Endothelial cell of umbilical vein (primary cell): ENCODE measurements around the gene C22orf39. TPM values are rescaled to one million over a fixed set of nuclear protein-coding genes. Genes with fewer than 3 reads are reported as not detected.

ENCODE experiments used
- BruUV-seq: library from RNA; stranded (reverse); fragments of 400-500 nt; replicated peaks from 2 replicates; lab custom pipeline; 2021; lab: Mats Ljungman, UMichigan
- CTCF ChIA-PET: fragments of 300-600, 350-600 bp; sonication (Branson Sonifier 250); formaldehyde crosslinking; loops from one replicate; lab custom pipeline; 2021; ENCODE audit warnings: antibody characterized with exemption, inconsistent platforms; lab: Charles Lee
- POLR2A ChIA-PET: fragments of 300-600, 350-600 bp; sonication (Branson Sonifier 250); formaldehyde crosslinking; loops from one replicate; lab custom pipeline; 2021; ENCODE audit warnings: antibody characterized with exemption, inconsistent platforms; lab: Charles Lee
- DNase-seq: peaks from one replicate; pipeline ENCODE4 v3.0.0-alpha.2; 2011; ENCODE audit warnings: low read depth, low spot score
- FAIRE-seq: peaks from 2 replicates; lab custom pipeline; 2011; peaks lifted over from hg19 to GRCh38; lab: Jason Lieb, UNC
- H2AFZ ChIP-seq: 2 replicates; pipeline ENCODE4 v1.6.0; 2012; ENCODE audit warnings: low read depth, low read length, control low read depth, inconsistent platforms
- H3K27ac ChIP-seq: 2 replicates; pipeline ENCODE4 v1.5.1; 2011; ENCODE audit warnings: low read depth, mild to moderate bottlenecking, control low read depth, low read length, moderate library complexity; ENCODE audit not compliant: insufficient read depth
- H3K27me3 ChIP-seq, 2 experiments: 2 replicates each; pipeline versions ENCODE4 v1.6.0 to v1.6.1; 2011; ENCODE audit warnings: low read length in 2 of 2, mixed read lengths in 1 of 2; ENCODE audit not compliant: control insufficient read depth in 2 of 2, insufficient read depth in 2 of 2
- H3K36me3 ChIP-seq, 2 experiments: 2 replicates in 1 of 2; 3 replicates in 1 of 2; pipeline ENCODE4 v1.5.1; 2011; ENCODE audit warnings: low read length in 2 of 2, mild to moderate bottlenecking in 1 of 2, moderate library complexity in 1 of 2; ENCODE audit not compliant: control insufficient read depth in 2 of 2, insufficient read depth in 2 of 2; ENCODE audit errors: extremely low read depth in 1 of 2
- H3K4me1 ChIP-seq: 3 replicates; pipeline ENCODE4 v1.5.1; 2011; ENCODE audit warnings: mild to moderate bottlenecking, low read length; ENCODE audit not compliant: control insufficient read depth, insufficient read depth; ENCODE audit errors: extremely low read depth
- H3K4me2 ChIP-seq: 2 replicates; pipeline ENCODE4 v1.6.1; 2011; ENCODE audit warnings: low read length, control low read depth, mixed read lengths; ENCODE audit not compliant: insufficient read depth
- H3K4me3 ChIP-seq, 3 experiments: fragments of 200-600 bp in 1 of 3; sonication (generic), shearing (Covaris generic) in 1 of 3; replicated peaks in 1 of 3; 2 replicates each; pipeline ENCODE4 v1.5.1; 2011 to 2016; ENCODE audit warnings: control low read depth in 3 of 3, low read length in 3 of 3, mild to moderate bottlenecking in 2 of 3, inconsistent platforms in 1 of 3, low read depth in 1 of 3, moderate library complexity in 1 of 3; ENCODE audit not compliant: insufficient read depth in 1 of 3
- H3K79me2 ChIP-seq: 2 replicates; pipeline ENCODE4 v1.6.0; 2012; ENCODE audit warnings: low read length, inconsistent platforms; ENCODE audit not compliant: control insufficient read depth, insufficient read depth
- H3K9ac ChIP-seq: replicated peaks from 2 replicates; pipeline ENCODE3; 2011; ENCODE audit warnings: low read length, control low read depth; ENCODE audit not compliant: insufficient read depth; ENCODE audit errors: extremely low read depth
- H3K9me1 ChIP-seq: replicated peaks from 3 replicates; pipeline ENCODE4 v1.6.0; 2011; ENCODE audit warnings: mild to moderate bottlenecking, low read length; ENCODE audit not compliant: control insufficient read depth, insufficient read depth; ENCODE audit errors: extremely low read depth
- H3K9me3 ChIP-seq: replicated peaks from 2 replicates; pipeline ENCODE4 v1.5.1; 2012; ENCODE audit warnings: low read length, inconsistent platforms; ENCODE audit not compliant: control insufficient read depth, insufficient read depth
- H4K20me1 ChIP-seq: replicated peaks from 2 replicates; pipeline ENCODE3; 2011; ENCODE audit warnings: mild to moderate bottlenecking, low read length; ENCODE audit not compliant: control insufficient read depth, insufficient read depth; ENCODE audit errors: extremely low read depth
- CTCF ChIP-seq, 2 donors: IDR thresholded peaks; 1 replicate in 1 of 2; 2 replicates in 1 of 2; pipeline ENCODE4 v1.5.1; 2011; ENCODE audit warnings: low read length in 2 of 2, mild to moderate bottlenecking in 2 of 2, moderate library complexity in 2 of 2, control low read depth in 1 of 2, inconsistent platforms in 1 of 2, low read depth in 1 of 2; ENCODE audit not compliant: insufficient read depth in 1 of 2; ENCODE audit errors: extremely low read depth in 1 of 2
- EZH2 ChIP-seq: IDR thresholded peaks from 2 replicates; pipeline ENCODE4 v1.6.1; 2012; ENCODE audit warnings: borderline replicate concordance, low read depth, mild to moderate bottlenecking, moderate library complexity, low read length, inconsistent platforms; ENCODE audit not compliant: severe bottlenecking
- FOS ChIP-seq: IDR thresholded peaks from 2 replicates; pipeline ENCODE4 v1.6.1; 2011; ENCODE audit warnings: mild to moderate bottlenecking, low read length, moderate library complexity, borderline replicate concordance; ENCODE audit not compliant: insufficient read depth
- GATA2 ChIP-seq: IDR thresholded peaks from 2 replicates; pipeline ENCODE4 v1.7.0; 2011; ENCODE audit warnings: low read depth, mild to moderate bottlenecking, moderate library complexity, mixed read lengths, low read length; ENCODE audit not compliant: insufficient read length, insufficient read depth
- JUN ChIP-seq: IDR thresholded peaks from 2 replicates; pipeline ENCODE4 v1.6.1; 2011; ENCODE audit warnings: borderline replicate concordance, low read depth; ENCODE audit not compliant: insufficient read length, insufficient read depth
- MAX ChIP-seq: IDR thresholded peaks from 2 replicates; pipeline ENCODE4 v1.6.1; 2011; ENCODE audit not compliant: insufficient read depth, insufficient read length
- MYC ChIP-seq: IDR thresholded peaks from one replicate; pipeline ENCODE4 v1.6.1; 2011; ENCODE audit warnings: mild to moderate bottlenecking, low read depth, low read length
- POLR2A ChIP-seq: IDR thresholded peaks from 2 replicates; pipeline ENCODE4 v1.6.1; 2012; ENCODE audit warnings: low read depth, mild to moderate bottlenecking, control low read depth, low read length
- POLR2AphosphoS5 ChIP-seq: IDR thresholded peaks from 2 replicates; pipeline ENCODE4 v1.6.1; 2012; ENCODE audit warnings: low read depth, mild to moderate bottlenecking, control low read depth, low read length, moderate library complexity; ENCODE audit not compliant: insufficient read depth
- dilution Hi-C: fragments of 300-500 bp; cut with MboI; formaldehyde crosslinking; loops from one replicate; pipeline ENCODE4 v1.15.0; 2019; ENCODE audit warnings: low sequenced_read_pairs; ENCODE audit not compliant: extremely low pct_ligation_motif_present
- intact Hi-C: fragments of 100-400 bp; cut with micrococcal nuclease; formaldehyde crosslinking; loops from one replicate; pipeline ENCODE4 v1.10.0; 2022
- polyA plus RNA-seq, 4 experiments: library from polyadenylated mRNA; depleted of rRNA in 3 of 4; stranded (reverse) in 3 of 4; unstranded in 1 of 4; fragments of >200 nt; gene quantifications; 2 replicates each; pipeline versions ENCODE4 v1.2.1 to v1.2.3, GENCODE V29; 2011 to 2012; ENCODE audit warnings: missing spikeins in 1 of 4
- total RNA-seq: library from RNA; stranded (reverse); gene quantifications from 2 replicates; pipeline ENCODE4 v1.2.3, GENCODE V29; 2021

Gene C22orf39
- total and polyA plus RNA-seq, 2 donors (not counting 3 experiments of a cell fraction or from before 2014, with no cell fraction given) = 26.1 to 28.0 TPM

GRCh38 chr22:19488285-19488684 is 40.8 kb upstream of the C22orf39 start:
- ChIA-PET CTCF (interaction anchor here (0.9 to 3.2 kb wide), 3 partner anchors 74 to 144 kb away, joined by 3 to 35 read pairs (median 4); no protein-coding TSS in a partner anchor), POLR2A (no interaction called here)
- Histone ChIP-seq H3K4me2 (no peak overlapping the region), H3K9me1 (no peaks in the 10 kb centered on the region), H3K27me3 (no peaks in the 10 kb centered on the region), H3K9ac (no peak overlapping the region), H3K4me3 (no peak overlapping the region), H3K4me1 (peaks cover 13% of the 10 kb centered on the region), H3K79me2 (peaks cover 4% of the 10 kb centered on the region), H3K36me3 (peaks cover 0 to 3% of the 10 kb centered on the region in 2 experiments), H3K27ac (no peak overlapping the region), H4K20me1 (no peaks in the 10 kb centered on the region), H3K9me3 (no peaks in the 10 kb centered on the region), H2AFZ (no peak overlapping the region)
- intact Hi-C loops = no loop called here
- no peak for TF ChIP-seq JUN
- TF ChIP-seq POLR2AphosphoS5 = no peak
- TF ChIP-seq MAX = no peak
- no peak for TF ChIP-seq POLR2A
- TF ChIP-seq FOS = no peak
- TF ChIP-seq EZH2 = no peak
- TF ChIP-seq MYC = no peak
- no peak for TF ChIP-seq CTCF (IDR thresholded peaks at IDR 0.05; ENCODE audit: extremely low read depth in 1 of 2, insufficient read depth in 1 of 2, low read depth in 1 of 2, low read length in 2 of 2)
- TF ChIP-seq GATA2 = no peak
- dilution Hi-C loops = no loop called here
- FAIRE-seq (no peak), DNase-seq (no peak)
- no TSS peak for BruUV-seq
